ENCODE results near the gene SEMA3F. TPM values are rescaled to one million over a fixed set of nuclear protein-coding genes. Genes with fewer than 3 reads are reported as not detected.

Gene SEMA3F
- total and polyA plus RNA-seq, 9 donors, result 1.9 to 31.5 (median 7.2) TPM

DNA sequence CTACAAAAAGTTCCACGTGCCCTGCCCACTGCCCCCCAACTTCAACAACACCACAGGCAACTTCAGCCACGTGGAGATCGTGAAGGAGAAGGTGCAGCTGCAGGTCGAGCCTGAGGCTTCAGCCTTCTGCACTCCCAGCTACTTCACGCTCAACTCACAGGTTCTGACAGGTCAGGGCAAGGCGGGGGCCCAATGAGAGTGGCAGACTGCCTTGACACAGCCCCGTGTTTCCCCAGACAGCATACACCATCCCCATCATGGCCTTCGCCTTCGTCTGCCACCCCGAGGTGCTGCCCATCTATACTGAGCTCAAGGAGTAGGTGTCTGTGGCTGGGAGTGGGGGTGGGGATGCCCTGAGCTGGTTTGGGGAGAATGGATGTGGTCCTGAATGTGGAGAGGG lies 62.6 kb downstream of the SEMA3F start:
- Histone ChIP-seq H3K27me3 (no peaks in the 10 kb centered on the region), H3K4me3 (no peak overlapping the region), H3K9me3 (no peaks in the 10 kb centered on the region), H3K27ac (no peak overlapping the region), H3K4me1 (ENCODE audit: insufficient read depth) (no peaks in the 10 kb centered on the region), H3K36me3 (no peaks in the 10 kb centered on the region)
- DNase-seq, result no peak
- no peak for TF ChIP-seq POLR2A (IDR thresholded peaks at IDR 0.05)
- TF ChIP-seq, protein P1, sequence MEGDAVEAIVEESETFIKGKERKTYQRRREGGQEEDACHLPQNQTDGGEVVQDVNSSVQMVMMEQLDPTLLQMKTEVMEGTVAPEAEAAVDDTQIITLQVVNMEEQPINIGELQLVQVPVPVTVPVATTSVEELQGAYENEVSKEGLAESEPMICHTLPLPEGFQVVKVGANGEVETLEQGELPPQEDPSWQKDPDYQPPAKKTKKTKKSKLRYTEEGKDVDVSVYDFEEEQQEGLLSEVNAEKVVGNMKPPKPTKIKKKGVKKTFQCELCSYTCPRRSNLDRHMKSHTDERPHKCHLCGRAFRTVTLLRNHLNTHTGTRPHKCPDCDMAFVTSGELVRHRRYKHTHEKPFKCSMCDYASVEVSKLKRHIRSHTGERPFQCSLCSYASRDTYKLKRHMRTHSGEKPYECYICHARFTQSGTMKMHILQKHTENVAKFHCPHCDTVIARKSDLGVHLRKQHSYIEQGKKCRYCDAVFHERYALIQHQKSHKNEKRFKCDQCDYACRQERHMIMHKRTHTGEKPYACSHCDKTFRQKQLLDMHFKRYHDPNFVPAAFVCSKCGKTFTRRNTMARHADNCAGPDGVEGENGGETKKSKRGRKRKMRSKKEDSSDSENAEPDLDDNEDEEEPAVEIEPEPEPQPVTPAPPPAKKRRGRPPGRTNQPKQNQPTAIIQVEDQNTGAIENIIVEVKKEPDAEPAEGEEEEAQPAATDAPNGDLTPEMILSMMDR (IDR thresholded peaks at IDR 0.05), result no peak
- intact Hi-C loops (cut with DNase I), result no loop called here
- 78 to 84% (median 80%) methylated on average over 10 of the region's 10 CpGs for WGBS, 3 donors

DNA sequence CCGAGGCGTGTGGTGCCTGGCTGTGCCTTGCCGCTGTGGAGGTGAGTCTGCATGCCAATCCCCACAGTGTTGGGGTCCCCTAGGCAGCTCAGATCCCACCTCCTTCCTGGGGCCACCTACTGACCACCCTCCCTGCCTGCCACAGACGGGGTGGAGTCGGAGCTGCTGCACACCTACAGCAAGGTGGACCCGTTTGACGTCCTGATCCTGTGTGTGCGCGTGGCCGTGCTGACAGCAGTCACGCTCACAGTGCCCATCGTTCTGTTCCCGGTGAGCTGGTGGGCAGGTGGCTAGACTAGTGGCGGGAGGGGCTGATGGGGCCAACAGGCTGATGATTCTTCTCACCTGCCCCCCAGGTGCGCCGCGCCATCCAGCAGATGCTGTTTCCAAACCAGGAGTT lies 63.3 kb downstream of the SEMA3F start:
- H3K36me3 ChIP-seq, result no peaks in the 10 kb centered on the region
- H3K9me3 ChIP-seq, result no peaks in the 10 kb centered on the region
- H3K27ac ChIP-seq, result no peak overlapping the region
- DNase-seq, result no peak
- intact Hi-C loops (cut with DNase I), result no loop called here
- TF ChIP-seq EP300 (IDR thresholded peaks at IDR 0.05), result no peak
- TF ChIP-seq, protein P1 (IDR thresholded peaks at IDR 0.05), result no peak
- TF ChIP-seq POLR2A (IDR thresholded peaks at IDR 0.05), result no peak
- no peaks in the 10 kb centered on the region for H3K4me1 ChIP-seq (ENCODE audit: insufficient read depth)
- H3K27me3 ChIP-seq, result no peaks in the 10 kb centered on the region
- no peak overlapping the region for H3K4me3 ChIP-seq
- 94 to 95% (median 95%) methylated on average over 17 of the region's 17 CpGs for WGBS, 3 donors

DNA sequence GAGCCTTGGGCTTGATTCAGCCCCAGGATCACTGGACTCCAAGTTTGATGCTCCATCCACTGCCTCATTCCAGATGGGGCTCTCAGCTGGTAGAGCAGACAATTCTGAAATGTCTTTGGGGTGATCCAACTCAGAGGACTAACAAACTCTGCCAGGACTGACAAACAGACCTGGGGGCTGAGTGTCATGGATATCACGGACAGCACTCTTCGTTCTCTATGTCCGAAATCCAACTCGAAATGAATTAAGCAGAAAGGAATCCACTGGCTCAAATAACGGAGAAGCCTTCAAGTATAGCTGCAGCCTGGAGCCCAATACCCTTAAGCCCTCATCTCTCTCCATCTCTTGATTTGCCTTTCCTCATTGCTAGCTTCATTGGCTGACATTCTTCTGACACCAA lies 64.2 kb downstream of the SEMA3F start:
- H3K27me3 ChIP-seq, result no peaks in the 10 kb centered on the region
- DNase-seq, result no peak
- no peak for TF ChIP-seq POLR2A (IDR thresholded peaks at IDR 0.05)
- TF ChIP-seq, protein P1 (IDR thresholded peaks at IDR 0.05), result no peak
- TF ChIP-seq EP300 (IDR thresholded peaks at IDR 0.05), result no peak
- 91 to 95% (median 93%) methylated on average over 5 of the region's 5 CpGs for WGBS, 3 donors
- H3K9me3 ChIP-seq, result no peaks in the 10 kb centered on the region
- no peaks in the 10 kb centered on the region for H3K4me1 ChIP-seq (ENCODE audit: insufficient read depth)
- H3K27ac ChIP-seq, result no peak overlapping the region
- H3K36me3 ChIP-seq, result no peaks in the 10 kb centered on the region
- intact Hi-C loops (cut with DNase I), result no loop called here
- no peak overlapping the region for H3K4me3 ChIP-seq

- WGBS, 3 donors, result 50 to 56% (median 55%) methylated on average over 6 of the region's 6 CpGs
- DNase-seq, result no peak
- intact Hi-C loops (cut with DNase I), result no loop called here
- TF ChIP-seq POLR2A (IDR thresholded peaks at IDR 0.05) (no peak), EP300 (IDR thresholded peaks at IDR 0.05) (no peak)
- TF ChIP-seq, protein P1 (IDR thresholded peaks at IDR 0.05), result no peak
- no peak overlapping the region for H3K27ac ChIP-seq
- no peaks in the 10 kb centered on the region for H3K36me3 ChIP-seq
- H3K4me1 ChIP-seq (ENCODE audit: insufficient read depth), result no peaks in the 10 kb centered on the region
- H3K9me3 ChIP-seq, result no peaks in the 10 kb centered on the region
- H3K4me3 ChIP-seq, result no peak overlapping the region
- H3K27me3 ChIP-seq, result no peaks in the 10 kb centered on the region
Observed at GRCh38 chr3:50220109-50220508, 65.0 kb downstream of the SEMA3F start.

DNA sequence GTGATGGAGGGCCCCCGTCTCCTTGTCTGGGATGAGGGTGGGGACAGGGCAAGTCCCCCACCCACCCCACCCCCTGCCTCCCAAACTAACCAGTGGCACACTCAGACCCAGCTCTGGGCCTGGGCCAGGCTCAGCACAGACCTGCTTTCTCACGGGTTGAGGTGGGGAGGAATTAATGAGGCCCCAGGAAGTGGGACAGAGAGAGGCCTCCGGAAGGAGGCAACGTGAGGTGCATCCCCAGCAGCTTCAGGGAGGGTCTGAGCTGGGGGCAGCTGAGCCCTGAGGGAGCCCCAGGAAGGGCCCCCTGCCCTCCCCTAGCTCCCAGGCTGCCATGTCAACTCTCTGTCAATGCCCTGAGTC lies 65.9 kb downstream of the SEMA3F start:
- Histone ChIP-seq H3K4me3 (no peak overlapping the region), H3K9me3 (no peaks in the 10 kb centered on the region), H3K27ac (no peak overlapping the region), H3K4me1 (ENCODE audit: insufficient read depth) (no peaks in the 10 kb centered on the region), H3K36me3 (no peaks in the 10 kb centered on the region), H3K27me3 (no peaks in the 10 kb centered on the region)
- intact Hi-C loops (cut with DNase I), result no loop called here
- TF ChIP-seq, protein P1 (IDR thresholded peaks at IDR 0.05), result no peak
- TF ChIP-seq POLR2A (IDR thresholded peaks at IDR 0.05), result no peak
- TF ChIP-seq EP300 (IDR thresholded peaks at IDR 0.05), result no peak
- 64 to 77% (median 69%) methylated on average over 4 of the region's 4 CpGs for WGBS, 3 donors
- no peak for DNase-seq

Measured in ovary (tissue), 9 donors.